G401 (cell line): Measurements from ENCODE around the gene KCNH4. TPM values are rescaled to one million over a fixed set of nuclear protein-coding genes. Genes with fewer than 3 reads are reported as not detected.

ENCODE experiments used
- DNase-seq: peaks from one replicate; pipeline ENCODE4 v3.0.0-alpha.2; 2015; ENCODE audit warnings: low spot score
- in situ Hi-C: cut with HindIII; loops from 2 replicates; pipeline ENCODE4 v1.10.0; 2016; ENCODE audit warnings: low sequenced_read_pairs, mixed read lengths
- total RNA-seq: library from RNA; depleted of rRNA; stranded (reverse); fragments of >200 nt; shearing (Covaris generic); gene quantifications from 2 replicates; pipeline ENCODE4 v1.2.3, GENCODE V29; 2014; rRNA removed

Gene KCNH4
- total RNA-seq, 1 experiment from 2014 or later, result not detected

- in situ Hi-C loops, result no loop called here
- DNase-seq, result no peak
These were observed 70.4 kb downstream of the KCNH4 start for GRCh38 chr17:42110301-42111264.

GRCh38 chr17:42109086-42109485 lies 71.9 kb downstream of the KCNH4 start:
- in situ Hi-C loops, result no loop called here
- DNase-seq, result no peak

DNA sequence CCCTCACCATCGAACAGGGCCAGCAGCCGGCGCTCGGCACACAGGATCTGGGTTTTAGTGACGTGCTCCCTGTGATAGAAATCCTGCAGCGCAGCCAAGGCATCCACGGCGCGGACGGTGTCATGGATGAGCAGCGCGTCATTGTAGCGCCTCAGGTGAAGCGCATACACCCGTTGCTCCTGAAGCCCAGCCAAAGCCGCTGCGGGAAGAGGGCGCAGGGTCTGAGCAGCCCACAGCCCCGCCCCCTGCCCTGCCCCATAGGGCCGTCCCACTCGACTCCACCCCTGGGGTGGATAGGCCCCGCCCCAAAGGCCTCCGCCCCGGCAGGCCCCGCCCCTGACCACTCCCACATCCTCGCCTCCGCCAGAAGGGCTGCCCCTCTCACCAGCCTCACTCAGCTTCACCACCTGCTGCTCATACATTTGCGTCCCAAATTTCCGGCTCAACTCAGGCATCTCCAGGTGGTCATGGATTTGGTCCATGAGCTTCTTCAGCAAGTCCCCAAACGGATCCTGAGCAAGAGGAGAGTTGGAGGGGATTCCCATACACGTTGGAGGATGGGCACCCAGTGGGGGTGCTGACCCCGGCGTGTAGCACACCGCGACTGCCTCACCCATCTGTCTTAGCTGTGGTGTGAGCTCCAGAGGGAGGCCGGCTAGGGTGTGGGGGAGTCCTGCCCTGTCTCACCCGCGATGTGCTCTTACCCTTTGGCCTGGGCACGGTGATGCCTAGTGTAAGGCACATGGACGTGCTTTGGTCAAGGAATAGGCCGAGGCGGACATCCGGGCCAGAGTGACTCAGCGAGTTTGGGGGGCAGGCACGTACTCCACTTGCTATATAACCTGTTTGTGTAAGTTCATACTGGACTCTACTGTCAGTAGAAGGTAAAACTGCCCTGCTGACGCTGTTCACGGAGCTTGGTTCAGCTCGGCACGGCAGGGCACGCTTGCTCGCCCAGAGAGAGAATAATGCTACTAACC lies 73.1 kb downstream of the KCNH4 start:
- in situ Hi-C loops, result no loop called here

DNA sequence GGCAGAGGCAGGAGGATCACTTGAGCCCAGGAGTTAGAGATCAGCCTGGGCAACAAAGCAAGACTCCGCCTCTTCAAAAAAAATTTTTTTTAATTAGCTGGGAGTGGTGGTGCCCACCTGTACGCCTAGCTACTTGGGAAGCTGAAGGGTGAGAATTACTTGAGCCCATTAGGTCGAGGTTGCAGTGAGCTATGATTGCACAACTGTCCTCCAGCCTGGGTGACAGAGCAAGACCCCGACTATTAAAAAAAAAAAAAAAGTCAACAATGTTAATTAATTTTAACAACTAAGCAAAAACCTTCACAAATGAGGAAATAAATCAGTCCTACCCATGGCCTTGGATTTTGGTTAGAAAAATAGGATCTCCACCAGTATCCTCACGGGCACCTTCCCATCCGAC lies 73.8 kb downstream of the KCNH4 start:
- in situ Hi-C loops, result no loop called here
- no peak for DNase-seq

More for the DNA sequence above, 73.1 kb downstream of the KCNH4 start:
- DNase-seq, result peak; percentile 92

Other genes starting within 250 kb of the KCNH4 start
- gene CNP, start 214.3 kb downstream of the KCNH4 start, total RNA-seq, result 55.4 and 76.7 TPM in 2 replicates
- gene DNAJC7, start 163.7 kb downstream of the KCNH4 start, total RNA-seq, result 148 and 158 TPM in 2 replicates
- 42.6 and 65.5 TPM in 2 replicates for gene NKIRAS2, start 161.1 kb downstream of the KCNH4 start, total RNA-seq
- gene C17orf113, start 130.5 kb downstream of the KCNH4 start, total RNA-seq, result 1.7 and 2.3 TPM in 2 replicates
- 1.8 and 1.9 TPM in 2 replicates for gene ZNF385C, start 82.7 kb downstream of the KCNH4 start, total RNA-seq
- 2.4 and 6.5 TPM in 2 replicates for gene DHX58, start 68.4 kb downstream of the KCNH4 start, total RNA-seq
- 26.3 and 28.6 TPM in 2 replicates for gene KAT2A, start 59.8 kb downstream of the KCNH4 start, total RNA-seq
- gene HSPB9, start 58.3 kb downstream of the KCNH4 start, total RNA-seq, result not detected in 2 replicates
- 130 and 145 TPM in 2 replicates for gene RAB5C, start 26.2 kb downstream of the KCNH4 start, total RNA-seq
- gene HCRT, start 4.3 kb upstream of the KCNH4 start, total RNA-seq, result not detected in 2 replicates
- 1.1 and 1.4 TPM in 2 replicates for gene GHDC, start 13.4 kb upstream of the KCNH4 start, total RNA-seq
- 10.4 and 15.8 TPM in 2 replicates for gene STAT5B, start 95.2 kb upstream of the KCNH4 start, total RNA-seq
- gene STAT5A, start 107.4 kb upstream of the KCNH4 start, total RNA-seq, result 0.18 and 0.31 TPM in 2 replicates
- gene STAT3, start 207.3 kb upstream of the KCNH4 start, total RNA-seq, result 48.8 and 58.5 TPM in 2 replicates
- 755 and 829 TPM in 2 replicates for gene CAVIN1, start 242.1 kb upstream of the KCNH4 start, total RNA-seq